K562 (cell line): ENCODE data around the gene WASL.

Experiments used
- ARNT ChIP-seq, 2 experiments: fragments of 450-650 bp; IDR thresholded peaks; 2 replicates each; pipeline ENCODE4 v1.6.1; 2016; ENCODE audit warnings: mild to moderate bottlenecking in 1 of 2
- FOXO4 ChIP-seq: fragments of 450-650 bp; formaldehyde crosslinking; IDR thresholded peaks from 2 replicates; pipeline ENCODE4 v1.4.0; 2020; ENCODE audit warnings: mild to moderate bottlenecking, moderate library complexity
- NFE2L1 ChIP-seq: fragments of 450-650 bp; IDR thresholded peaks from 2 replicates; pipeline ENCODE4 v1.6.1; 2016; ENCODE audit warnings: missing genetic modification characterization, low read depth, mild to moderate bottlenecking, missing compliant biosample characterization, moderate library complexity, borderline replicate concordance
- NFIC ChIP-seq: fragments of 450-650 bp; IDR thresholded peaks from 2 replicates; pipeline ENCODE4 v1.6.1; 2017; ENCODE audit warnings: mild to moderate bottlenecking, inconsistent platforms
- POLR2AphosphoS5 ChIP-seq: IDR thresholded peaks from 2 replicates; pipeline ENCODE4 v1.6.1; 2011; ENCODE audit warnings: mild to moderate bottlenecking, low read depth, low read length, moderate library complexity; ENCODE audit not compliant: control insufficient read depth, insufficient read depth
- RCOR1 ChIP-seq, 2 experiments: IDR thresholded peaks; 2 replicates each; pipeline ENCODE4 v1.6.1; 2012; ENCODE audit warnings: low read depth in 2 of 2, low read length in 2 of 2, borderline replicate concordance in 1 of 2, improper control_type of control experiment in 1 of 2
- SAFB ChIP-seq: fragments of 200-400 bp; formaldehyde crosslinking; IDR thresholded peaks from 2 replicates; pipeline ENCODE4 v1.6.1; 2017; ENCODE audit warnings: low read depth, low read length, borderline replicate concordance
- SP1 ChIP-seq: sonication (generic); formaldehyde crosslinking; IDR thresholded peaks from 2 replicates; pipeline ENCODE4 v1.8.1; 2022; ENCODE audit warnings: mild to moderate bottlenecking, missing genetic modification reagents
- TAF1 ChIP-seq: IDR thresholded peaks from 2 replicates; pipeline ENCODE4 v1.6.1; 2011; ENCODE audit warnings: mild to moderate bottlenecking, low read length, moderate library complexity; ENCODE audit not compliant: insufficient read depth, control insufficient read depth, severe bottlenecking; ENCODE audit errors: extremely low read depth
- ZNF75A ChIP-seq: fragments of 450-650 bp; formaldehyde crosslinking; IDR thresholded peaks from 2 replicates; pipeline ENCODE4 v1.4.0; 2020; ENCODE audit warnings: mild to moderate bottlenecking
- ZNF780A ChIP-seq: fragments of 250-450 bp; sonication (Bioruptor Pico); IDR thresholded peaks from 2 replicates; pipeline ENCODE4 v1.5.0; 2021; ENCODE audit warnings: mild to moderate bottlenecking
- TF ChIP-seq, protein P1 (sequence below): fragments of 150-350 bp; IDR thresholded peaks from 2 replicates; pipeline ENCODE4 v1.6.1; 2014; ENCODE audit warnings: low read depth, mild to moderate bottlenecking, low read length, borderline replicate concordance
- TF ChIP-seq, protein P2 (sequence below): sonication (generic); formaldehyde crosslinking; IDR thresholded peaks from 2 replicates; pipeline ENCODE4 v1.8.1; 2023; ENCODE audit warnings: mild to moderate bottlenecking, missing genetic modification reagents

GRCh38 chr7:123653162-123653561 is 95.6 kb downstream of the WASL start:
- TF ChIP-seq ZNF780A (CRISPR knock-in tag) (no peak), TAF1 (no peak), NFE2L1 (no peak), SP1 (CRISPR knock-in tag) (no peak), POLR2AphosphoS5 (no peak), NFIC (no peak), ARNT (IDR thresholded peaks at IDR 0.05) (no peak), SAFB (no peak), RCOR1 (IDR thresholded peaks at IDR 0.05; ENCODE audit: borderline replicate concordance in 1 of 2, low read depth in 2 of 2, low read length in 2 of 2) (no peak), ZNF75A (CRISPR knock-in tag) (no peak), FOXO4 (CRISPR knock-in tag) (no peak)
- TF ChIP-seq, protein P1, sequence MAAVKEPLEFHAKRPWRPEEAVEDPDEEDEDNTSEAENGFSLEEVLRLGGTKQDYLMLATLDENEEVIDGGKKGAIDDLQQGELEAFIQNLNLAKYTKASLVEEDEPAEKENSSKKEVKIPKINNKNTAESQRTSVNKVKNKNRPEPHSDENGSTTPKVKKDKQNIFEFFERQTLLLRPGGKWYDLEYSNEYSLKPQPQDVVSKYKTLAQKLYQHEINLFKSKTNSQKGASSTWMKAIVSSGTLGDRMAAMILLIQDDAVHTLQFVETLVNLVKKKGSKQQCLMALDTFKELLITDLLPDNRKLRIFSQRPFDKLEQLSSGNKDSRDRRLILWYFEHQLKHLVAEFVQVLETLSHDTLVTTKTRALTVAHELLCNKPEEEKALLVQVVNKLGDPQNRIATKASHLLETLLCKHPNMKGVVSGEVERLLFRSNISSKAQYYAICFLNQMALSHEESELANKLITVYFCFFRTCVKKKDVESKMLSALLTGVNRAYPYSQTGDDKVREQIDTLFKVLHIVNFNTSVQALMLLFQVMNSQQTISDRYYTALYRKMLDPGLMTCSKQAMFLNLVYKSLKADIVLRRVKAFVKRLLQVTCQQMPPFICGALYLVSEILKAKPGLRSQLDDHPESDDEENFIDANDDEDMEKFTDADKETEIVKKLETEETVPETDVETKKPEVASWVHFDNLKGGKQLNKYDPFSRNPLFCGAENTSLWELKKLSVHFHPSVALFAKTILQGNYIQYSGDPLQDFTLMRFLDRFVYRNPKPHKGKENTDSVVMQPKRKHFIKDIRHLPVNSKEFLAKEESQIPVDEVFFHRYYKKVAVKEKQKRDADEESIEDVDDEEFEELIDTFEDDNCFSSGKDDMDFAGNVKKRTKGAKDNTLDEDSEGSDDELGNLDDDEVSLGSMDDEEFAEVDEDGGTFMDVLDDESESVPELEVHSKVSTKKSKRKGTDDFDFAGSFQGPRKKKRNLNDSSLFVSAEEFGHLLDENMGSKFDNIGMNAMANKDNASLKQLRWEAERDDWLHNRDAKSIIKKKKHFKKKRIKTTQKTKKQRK = no peak
- TF ChIP-seq, protein P2, sequence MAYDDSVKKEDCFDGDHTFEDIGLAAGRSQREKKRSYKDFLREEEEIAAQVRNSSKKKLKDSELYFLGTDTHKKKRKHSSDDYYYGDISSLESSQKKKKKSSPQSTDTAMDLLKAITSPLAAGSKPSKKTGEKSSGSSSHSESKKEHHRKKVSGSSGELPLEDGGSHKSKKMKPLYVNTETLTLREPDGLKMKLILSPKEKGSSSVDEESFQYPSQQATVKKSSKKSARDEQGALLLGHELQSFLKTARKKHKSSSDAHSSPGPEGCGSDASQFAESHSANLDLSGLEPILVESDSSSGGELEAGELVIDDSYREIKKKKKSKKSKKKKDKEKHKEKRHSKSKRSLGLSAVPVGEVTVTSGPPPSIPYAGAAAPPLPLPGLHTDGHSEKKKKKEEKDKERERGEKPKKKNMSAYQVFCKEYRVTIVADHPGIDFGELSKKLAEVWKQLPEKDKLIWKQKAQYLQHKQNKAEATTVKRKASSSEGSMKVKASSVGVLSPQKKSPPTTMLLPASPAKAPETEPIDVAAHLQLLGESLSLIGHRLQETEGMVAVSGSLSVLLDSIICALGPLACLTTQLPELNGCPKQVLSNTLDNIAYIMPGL (CRISPR knock-in tag) = no peak
